GM21390 (cell line): ENCODE data around the gene MVB12B.

Experiments used
- ATAC-seq: cut with Tn5 transposase; IDR thresholded peaks from one replicate; pipeline ENCODE4 v1.9.1; 2021; ENCODE audit not compliant: unreplicated experiment

The MVB12B gene

DNA sequence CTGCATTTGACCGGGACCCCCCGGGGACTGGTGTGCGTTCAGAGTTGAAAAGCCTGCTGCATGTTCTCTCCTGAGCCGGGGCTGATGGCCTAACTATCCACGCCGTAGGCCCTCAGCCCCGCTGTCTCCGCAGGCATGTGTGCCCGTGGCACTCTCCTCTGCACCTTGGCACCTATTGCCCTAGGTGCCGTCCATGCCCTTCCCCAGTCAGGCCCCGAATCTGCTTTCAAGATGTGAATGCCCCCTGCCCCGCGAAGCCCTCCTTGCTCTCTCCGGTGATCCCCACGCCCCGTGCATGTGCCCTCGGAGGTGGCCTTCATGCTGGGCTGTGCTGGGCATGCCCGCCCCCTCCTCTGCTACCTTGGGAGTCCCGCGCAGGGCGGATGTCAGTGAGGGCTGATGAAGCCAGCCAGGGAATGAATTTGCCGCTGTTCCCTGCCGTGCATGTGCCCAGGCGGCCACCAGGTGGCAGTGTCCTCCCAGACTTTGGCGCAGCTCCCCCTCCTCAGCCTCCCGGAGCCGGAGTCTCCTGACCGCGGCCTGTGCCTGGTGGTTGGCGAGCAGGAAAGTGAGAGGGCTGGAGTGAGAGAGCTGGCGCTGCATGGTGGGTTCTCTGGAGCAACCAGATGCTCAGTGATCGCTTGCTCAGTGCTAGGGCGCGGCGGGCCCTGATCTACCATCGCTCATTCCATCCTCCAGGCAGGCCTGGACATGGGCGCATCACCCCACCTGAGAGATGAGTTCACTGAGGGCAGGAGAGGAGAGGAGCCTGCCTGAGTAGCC is 174.2 kb downstream of the MVB12B start:
- no peak for ATAC-seq

DNA sequence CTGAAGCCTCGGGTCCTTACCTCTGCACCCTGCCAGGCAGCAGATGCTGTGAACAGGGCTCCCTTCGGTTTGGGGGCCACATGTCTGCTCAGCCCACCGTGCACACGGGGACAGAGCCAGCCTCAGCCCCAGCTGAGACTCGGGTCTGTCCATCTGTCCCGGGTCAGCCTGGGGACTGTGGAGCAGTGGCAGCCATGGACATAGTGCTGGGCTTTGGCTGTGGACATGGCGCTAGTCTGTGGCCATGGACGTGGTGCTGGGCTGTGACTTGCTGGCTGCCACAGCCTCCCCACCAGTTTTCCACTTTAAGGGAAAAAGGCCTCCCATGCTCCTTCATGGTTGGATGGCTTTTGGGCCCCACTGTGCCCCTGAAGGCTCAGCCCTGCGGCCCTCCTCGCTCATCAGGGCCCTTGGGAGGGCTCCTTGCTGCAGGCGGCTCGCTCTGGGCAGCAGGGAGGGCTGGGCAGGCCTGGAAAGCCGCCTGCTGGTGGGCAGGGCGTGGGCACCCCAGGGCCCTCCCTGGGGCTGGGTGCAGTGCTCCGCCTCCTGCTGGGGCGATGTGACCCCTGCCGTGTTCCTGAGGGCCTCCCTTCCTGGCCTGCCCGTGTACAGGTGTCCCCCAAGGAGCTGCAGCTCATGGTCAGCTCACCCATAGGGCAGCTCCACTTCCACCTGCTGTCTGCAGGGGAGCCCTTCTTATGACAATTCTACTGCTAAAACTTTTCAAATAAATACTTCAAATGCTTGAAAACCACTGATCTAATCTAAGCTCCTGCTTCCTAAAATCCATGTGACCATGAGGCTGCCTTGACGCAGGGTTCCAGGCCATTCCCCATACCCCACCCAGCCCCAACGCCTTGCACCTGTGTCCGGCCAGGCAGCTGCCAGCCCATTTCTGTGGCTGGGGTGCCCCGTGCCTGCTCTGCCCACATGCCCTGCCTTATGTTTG is 175.0 kb downstream of the MVB12B start:
- no peak for ATAC-seq

DNA sequence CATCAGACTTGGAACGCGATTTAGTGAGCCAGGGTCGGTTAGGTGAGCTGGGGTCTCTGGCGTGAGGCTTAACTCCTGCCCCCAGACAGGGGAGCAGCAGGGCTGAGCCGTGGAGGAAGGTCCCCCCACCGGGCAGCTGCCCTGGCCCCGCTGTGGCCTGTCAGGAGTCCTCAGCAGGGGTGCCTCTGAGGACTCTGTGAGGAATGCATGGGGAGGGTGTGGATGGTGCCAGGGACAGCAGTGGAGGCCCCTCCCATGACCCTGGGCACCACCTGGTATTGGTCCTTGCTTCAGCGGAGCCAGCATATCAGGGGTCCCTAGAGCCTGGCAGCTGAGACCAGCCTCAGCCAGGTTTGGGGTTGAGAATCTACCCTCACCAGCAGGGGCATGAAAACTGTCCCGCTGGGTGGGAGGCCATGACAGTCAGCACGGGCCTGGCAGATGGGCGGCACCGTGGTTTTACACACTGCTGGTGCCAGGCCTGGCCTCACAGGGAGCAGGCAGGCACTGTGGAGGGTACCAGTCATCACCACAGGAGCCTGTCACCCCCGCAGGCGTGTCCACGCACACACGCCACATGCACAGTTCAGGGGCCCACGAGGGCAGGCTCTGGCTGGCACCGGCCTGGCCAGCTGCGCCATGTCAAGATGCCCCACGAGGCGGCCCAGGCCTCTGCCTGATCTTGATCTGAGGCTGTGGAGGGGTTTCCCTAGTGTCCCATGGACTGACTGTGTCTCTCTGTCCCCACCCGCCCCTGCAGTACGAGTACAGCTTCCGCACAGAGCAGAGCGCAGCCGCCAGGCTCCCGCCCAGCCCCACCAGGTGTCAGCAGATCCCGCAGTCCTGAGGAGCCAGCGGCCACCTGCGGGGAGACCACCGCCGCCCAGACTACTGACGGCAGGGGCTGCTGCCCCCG is 176.0 kb downstream of the MVB12B start:
- ATAC-seq: no peak

DNA sequence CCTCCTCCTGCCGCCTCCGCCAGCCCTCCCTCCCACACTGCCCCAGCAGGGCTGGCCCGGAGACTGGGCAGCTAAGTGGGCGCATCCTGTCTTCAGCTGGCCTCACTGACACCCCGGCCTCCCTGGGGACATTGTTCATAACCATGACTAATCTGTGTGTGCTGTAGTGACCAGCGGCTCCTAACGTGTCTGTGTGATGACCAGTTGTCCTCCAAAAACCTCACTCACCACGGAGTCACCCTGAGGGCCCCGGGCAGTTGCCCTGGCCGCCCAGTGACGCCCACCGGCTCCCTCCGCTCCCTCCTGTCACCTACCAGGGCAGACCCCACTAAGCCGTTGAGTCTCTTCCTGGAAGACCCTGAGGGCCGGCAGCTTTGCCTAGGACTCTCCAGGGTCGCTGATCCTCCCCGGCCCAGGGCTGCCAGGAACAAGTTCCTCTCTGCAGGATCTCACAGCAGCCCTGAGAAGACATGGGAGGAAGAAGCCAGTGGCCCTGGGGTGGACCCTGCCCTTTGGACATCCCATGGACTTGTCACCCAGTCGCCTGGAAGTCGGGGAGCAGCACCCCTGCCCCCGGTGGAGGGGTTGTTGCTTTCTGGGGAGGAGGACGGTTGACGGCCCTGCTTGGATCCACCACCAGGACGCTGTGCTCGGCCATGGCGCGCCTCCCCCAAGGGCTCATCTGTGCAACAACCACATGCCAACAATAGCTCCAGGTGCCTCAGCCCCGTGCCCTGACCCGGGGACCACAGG is 176.9 kb downstream of the MVB12B start:
- ATAC-seq: no peak

DNA sequence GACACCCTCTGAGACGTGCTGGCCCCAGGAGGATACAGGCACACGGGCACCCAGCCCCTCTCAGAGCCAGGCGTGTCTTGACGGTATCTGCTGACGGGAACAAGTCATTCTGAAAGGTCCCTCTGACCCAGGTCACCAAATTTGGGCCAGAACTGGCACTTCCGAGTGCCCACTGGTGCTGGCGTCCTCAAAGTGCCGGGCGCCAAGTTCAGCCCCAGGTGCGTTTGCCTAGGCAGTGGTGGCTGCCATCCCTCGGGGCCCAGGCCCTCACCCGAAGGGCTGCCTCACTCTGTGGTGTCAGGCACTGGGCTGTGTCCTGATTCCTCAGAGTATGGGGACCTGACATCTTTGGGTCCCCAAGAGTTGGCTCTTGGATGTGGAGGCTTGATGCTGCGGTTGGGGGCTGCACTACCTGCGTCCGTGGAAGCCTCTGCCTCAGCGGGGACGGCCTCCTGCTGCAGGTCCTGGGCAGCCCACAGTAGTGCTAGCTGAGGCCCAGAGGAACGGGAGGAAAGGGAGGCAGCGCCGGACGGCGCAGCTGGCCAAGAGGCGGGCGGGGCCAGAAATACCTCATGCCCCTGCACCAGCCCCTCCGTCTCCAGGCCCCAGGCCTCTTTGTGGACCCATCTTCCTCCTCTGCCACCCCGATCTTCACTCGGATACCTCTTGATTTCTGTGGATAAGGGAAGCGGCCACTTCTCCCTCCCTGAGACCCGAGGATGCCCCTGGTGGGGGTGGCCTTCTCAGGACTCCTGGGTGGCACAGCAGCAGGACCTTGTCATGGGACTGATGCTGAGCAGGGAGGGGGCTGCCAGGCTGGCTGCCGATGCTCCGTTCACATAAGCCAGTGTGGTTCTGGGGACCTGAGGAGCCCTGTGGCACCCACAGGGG is 177.7 kb downstream of the MVB12B start:
- no peak for ATAC-seq

DNA sequence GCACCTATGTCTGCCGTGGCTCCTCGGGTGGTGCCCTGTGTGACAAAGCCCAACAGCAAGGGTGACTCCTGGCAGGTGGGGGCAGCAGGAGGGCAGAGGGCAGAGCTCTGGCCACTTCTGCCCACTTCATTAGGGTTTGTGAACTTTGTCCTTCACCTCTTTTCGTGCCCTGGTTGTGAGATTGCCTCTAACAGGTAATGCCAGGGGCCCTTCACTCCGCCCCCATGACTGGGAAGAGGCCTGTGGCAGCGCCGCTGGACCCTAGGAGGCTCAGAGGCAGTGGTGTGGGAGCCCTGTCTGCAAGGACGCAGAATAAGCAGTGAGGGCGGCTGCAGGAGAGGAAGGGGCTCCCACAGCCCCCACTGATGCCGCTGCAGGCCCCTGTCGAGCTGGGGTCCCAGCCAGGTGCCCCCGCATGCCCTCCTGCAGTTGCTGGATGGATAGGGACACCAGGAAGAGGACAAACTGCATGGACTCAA is 178.4 kb downstream of the MVB12B start:
- no peak for ATAC-seq

DNA sequence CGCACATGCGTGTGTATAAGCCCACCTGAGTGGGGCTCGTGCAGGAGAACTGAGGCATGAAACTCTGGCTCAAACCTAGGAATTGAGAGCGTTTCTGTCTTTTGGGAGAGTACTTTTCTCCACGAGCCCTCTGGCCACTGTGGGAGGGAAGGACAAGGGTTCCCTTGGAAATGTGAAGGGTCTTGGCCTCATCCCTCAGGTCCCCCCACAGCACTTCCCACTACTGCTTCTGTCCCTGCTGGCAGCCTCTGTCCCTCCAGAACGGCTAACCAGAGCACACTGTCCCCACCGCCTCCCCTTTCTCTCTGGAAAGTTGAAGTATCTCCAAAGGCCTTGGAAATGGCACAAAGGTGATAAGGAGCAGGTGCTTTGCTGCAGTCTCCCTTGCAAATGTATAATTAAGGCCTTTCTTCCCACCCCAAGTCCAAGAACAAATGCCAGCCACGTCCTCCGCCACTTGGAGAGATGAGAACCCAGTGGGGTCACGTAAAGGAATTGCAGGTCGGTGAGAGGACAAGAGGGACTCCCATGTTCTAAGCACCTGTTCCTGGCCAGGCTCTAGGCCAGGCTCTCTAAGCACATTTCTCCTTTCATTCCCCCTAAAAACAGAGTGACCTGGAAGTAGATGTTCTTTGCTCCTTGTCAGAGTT is 179.2 kb downstream of the MVB12B start:
- no peak for ATAC-seq

DNA sequence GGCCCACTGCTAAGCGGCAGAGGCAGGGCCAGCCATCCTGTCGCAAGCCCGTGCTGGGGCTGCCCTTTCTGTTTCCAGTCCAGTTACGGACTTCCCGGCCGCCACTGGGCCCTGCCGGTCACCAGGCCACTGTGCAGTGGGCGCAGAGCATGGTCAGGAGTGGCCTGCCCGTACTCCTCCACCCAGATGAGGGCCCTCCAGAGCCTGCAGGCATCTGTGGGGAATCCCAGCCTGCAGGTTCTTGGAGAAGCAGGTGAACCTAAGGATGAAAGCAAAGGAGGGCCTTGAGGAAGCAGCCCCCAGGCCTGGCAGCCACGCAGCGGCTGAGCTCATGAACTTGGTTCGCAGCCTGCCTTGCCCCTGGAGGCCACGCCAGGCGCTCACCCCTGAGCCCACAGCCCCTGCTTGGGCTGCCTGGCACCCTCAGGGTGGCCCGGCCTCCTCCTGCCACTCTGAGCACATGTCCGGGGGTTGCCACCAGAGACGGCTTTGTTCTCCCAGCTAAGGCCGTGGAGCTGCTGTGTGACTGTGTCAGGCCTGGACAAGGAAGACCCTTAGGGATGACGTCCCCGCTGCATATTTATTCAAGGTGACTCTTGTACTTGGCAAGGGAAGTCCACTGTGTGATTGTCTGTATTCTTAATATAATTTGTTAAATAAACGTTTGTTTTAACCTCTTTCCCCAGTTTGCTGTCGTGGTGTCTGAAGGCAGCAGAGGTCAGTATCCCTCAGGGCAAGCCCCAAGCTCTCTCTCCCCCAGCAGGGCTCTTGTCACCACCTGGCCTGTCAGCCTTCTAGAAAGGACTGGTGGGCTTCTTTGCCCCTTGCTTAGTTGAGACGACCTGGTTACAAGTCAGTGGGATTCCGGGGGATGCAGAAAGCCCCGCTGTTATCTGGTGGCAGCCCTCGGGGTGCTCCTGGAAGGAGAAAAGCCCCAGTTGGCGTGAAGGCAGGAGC is 180.0 kb downstream of the MVB12B start:
- no peak for ATAC-seq

DNA sequence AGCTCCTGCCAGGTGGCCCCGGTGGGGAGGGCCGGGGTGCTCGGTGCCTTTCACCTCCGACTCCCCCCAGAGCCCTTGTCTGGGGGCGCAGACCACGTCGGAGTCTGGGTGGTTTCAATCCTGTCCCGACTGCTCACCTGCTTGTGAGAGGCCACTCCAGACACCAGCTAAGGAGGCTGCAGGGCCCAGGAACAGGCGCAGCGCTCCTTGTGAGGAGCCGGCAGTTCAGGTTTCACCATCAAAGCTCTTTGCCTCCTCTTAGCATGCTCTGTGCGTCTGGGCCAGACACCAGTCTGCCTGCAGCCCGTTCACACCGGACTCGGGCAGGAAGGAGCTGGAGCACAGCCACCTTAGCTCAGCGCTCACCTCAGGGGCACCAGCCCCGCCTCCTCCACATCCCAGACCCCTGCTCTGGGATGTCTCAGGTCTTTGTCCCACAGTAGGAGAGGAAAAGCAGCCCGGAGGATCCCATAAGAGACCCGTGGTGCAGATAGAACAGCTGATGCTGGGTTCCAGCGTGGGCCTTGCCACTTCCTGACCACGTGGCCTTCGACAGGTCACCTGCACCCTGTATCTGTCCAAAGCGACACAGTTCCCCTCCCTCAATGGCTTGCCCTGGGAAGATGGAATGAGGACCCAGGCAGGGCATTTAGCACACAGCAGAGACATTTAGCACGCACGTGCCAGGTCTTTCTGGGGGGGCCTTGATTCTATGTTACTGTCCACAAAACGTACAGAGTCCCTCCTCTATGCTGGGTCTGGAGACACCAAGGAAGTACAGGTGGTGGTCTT is 180.9 kb downstream of the MVB12B start:
- ATAC-seq: no peak

DNA sequence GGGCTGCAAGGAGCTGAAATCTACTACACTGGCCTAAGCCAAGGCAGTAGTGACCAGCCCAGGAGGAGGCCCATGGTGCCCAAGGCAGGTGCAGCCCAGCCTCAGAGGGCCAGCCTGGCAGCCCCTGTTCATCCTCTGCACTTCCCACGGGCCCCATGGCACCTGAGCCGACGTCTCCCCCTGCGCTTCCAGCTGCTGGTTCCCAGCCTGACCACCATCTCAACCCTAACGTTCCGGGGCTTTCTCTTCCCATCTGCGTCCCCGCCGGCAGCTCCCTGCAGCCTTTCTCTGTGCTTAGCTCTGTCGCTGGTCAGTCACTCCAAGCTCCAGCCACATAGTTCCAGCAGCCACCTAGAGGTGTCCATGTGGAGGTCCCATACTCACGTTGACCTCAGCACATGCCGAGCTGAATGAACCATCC is 181.6 kb downstream of the MVB12B start:
- no peak for ATAC-seq

DNA sequence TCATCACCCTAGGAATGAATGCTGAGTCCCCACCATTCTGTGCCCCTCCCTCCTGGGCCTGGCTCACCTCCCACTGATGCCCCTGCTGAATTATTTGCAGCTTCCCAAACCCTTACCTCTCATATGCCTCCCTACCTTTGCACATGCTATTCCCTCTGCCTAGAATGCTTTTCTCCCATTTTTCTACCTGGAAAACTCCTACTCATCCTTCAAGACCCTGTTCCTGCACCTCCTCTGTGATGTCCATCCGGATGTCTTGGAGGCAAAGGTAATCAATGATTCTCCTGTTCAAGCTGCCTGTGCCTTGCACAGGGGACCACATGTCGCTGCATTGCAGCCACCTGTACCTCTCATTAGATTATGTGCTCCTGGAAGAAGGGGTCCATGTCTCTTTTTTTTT is 182.3 kb downstream of the MVB12B start:
- no peak for ATAC-seq

DNA sequence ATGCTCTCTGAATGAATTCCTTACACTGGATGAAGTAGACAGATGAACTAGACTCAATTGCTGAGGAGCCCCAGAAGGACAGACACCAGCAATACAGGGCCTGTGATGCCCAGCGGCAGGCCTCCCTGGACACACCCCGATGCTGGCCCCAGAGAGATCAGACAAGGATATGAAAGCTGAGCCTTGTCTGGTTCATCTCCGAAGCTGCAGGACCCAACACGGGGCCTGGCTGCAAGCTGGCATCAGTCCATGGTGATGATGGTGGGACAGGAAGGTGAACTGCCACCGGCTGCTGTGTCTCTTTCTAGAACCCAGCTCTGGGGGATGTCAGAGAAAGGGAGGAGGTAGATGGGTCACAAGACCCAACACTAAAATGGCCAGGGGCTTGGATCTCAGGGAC is 183.1 kb downstream of the MVB12B start:
- ATAC-seq: no peak

DNA sequence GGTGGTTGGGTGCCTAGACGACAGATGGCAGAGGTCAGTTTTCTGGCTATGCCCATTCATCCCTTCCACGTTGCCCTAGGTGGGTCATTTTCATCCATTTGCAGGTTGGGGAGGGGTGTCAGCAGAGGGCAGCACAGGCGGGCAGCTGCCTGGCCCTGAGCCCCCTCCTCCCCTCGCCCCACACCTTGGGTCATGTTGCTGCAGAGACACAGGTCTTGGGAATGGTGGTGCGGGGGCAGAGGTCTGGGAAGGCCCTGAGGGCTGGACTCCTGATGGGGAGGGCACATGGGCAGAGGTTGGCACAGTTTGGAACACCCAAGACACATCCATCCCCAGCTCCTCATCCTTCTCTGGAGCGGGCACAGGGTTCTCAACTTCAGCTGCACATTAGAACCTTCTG is 183.9 kb downstream of the MVB12B start:
- no peak for ATAC-seq

DNA sequence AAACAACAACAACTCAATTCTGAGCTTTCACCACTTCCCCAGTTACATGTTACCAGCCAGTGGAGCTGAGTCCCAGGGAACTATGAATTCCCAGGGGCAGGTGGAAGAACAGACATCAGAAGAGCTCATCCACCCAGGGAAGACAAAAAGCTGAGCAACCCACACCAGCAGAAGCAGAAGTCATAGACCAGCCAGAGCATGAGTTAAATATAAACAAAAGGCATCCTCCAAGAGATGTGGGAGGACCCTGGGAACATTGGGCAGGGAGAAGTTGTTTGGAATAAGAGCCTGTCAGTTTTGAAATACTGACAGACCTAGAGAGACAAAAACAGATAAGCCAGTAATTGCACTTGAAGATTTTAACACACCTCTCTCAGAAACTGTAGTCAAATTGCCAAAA is 184.8 kb downstream of the MVB12B start:
- ATAC-seq: no peak

DNA sequence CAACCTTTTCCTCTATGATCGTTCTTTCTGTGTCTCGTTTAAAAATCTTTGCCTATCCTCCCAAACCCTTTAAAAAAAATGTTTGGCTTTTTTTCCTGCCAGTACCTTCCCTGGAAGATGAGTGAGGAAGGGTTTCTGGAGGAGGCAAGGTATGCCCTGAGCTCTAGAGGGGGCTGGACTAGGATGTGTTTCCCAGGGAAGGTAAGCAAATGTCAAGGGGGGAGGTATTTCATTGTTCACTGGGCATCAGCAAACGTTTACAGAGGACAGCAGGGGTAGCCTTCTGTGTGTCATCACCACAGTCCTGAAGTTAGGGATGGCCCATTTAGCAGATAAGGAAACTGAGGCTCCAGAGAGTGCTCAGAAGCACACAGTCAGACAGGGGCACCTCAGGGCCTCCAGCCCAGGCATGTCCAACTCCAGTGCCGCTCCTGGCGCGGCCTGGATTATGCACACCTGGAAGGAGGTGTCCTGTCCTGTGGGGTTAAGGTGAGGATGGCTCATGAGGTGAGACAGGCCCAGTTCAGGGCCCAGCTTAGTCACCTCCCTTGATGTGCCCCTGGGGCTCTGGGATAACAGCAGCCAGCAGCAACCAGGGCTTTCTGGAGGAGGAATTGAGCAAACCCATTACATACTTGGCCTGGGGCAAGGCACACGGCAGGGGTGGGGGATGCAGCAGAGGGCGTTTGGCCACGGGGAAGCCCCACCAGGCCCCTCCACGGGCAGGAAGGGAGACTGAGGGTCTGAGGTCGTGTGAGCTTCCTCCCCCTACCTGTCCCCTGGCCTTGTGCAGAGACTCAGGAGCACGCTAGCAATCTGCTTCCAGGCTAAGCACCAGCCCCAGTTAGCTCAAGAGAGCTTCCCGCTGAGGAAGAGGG is 186.8 kb downstream of the MVB12B start:
- ATAC-seq: no peak
